ENCODE data around the gene ANXA4.
A peak's percentile ranks its signal among the peaks of the same experiment; 100 is the strongest.

Gene ANXA4

GRCh38 chr2:69741575-69742321 lies at the start of gene ANXA4:
Gene ANXA4, plus strand, starts transcription at chr2:69742134. Its CDS starts 39,432 bp downstream, at chr2:69781566.
- peak in 10 of 14 donors; percentile 14 to 57 (median 50) for DNase-seq

DNA sequence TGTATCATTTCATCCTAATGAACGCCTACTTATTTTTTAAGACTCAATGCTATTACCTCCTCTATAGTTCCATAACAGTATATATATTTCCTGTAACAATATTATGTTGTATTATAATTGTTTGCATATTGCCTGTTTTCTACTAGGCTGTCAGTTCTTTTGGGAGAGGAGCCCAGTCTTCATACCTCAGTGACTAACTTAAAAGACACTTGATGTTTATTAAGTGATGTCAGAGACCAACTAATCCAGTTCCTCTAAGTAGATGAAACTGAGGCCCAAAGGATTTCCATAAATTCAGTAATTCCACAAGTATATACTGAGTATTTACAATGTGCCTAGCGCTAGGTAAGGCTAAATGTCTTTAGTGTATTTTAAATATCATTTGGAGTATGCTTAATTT lies 49.5 kb upstream of the ANXA4 start:
- DNase-seq = no peak

GRCh38 chr2:69693059-69693774 lies 48.7 kb upstream of the ANXA4 start:
- no peak for DNase-seq

DNA sequence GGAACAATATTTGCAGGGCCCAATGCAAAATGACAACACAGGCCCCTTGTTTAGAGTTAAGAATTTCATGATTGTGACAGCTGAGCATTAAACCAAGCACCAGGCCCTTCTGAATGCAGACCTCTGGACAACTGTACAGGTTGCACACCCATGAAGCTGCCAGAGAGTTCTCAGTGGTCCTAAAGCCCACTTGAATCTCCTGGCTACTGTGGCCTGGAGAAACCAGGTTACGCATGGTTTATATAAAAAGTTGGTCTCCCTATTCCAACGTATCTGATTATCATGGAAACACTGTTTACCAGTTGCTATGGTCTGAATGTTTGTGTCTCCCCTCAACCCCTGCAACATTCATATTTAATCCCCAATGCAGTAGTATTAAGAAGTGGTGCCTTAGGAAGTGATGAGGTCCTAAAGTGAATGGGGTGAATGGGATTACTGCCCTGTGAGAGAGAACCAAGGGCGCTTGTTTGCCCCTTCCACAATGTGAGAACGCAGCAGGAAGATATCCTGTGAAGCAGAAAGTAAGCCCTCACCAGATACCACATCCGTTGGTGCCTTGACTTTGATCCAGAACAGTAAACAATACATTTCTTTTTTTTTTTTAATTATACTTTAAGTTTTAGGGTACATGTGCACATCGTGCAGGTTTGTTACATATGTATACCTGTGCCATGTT lies 48.0 kb upstream of the ANXA4 start:
- no peak for DNase-seq

- DNase-seq = no peak
Observed at GRCh38 chr2:69694894-69695849, 46.8 kb upstream of the ANXA4 start.

- no peak for DNase-seq
Observed at GRCh38 chr2:69695850-69696216, 46.1 kb upstream of the ANXA4 start.

GRCh38 chr2:69700381-69700780 lies 41.6 kb upstream of the ANXA4 start:
- DNase-seq = no peak

DNA sequence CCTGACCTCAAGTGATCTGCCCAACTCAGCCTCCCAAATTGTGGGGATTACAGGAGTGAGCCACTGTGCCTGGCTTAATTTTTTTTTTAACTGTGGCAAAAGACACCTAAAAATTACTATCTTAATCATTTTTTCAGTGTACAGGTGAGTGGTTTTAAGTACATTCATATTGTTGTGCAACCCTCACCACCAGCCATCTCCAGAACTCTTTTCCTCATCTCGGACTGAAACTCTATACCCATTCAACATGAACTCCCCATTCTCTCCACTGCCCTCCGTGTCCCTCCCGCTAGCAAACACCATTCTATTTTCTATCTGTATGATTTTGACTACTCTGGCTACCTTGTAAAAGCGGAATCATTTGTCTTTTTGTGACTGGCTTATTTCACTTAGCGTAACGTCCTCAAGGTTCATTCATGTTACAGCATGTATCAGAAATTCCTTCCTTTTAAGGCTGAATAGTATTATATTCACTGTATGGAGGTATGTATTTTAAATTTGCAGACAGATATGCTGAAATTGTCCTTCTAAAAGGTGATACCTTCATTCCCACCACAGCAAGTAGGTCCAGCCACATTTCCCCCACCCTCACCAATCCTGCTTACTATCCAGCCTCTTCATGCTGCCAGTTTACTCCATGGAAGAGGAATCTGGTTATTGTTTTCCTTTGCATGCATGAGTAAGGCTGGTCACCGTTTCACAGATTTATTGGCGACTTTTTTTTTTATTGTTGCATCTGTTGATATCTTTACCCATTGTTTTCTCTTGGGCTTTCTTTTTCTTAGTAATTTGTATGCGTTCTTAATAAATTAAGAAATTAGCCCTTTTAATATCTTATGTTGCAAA lies 40.6 kb upstream of the ANXA4 start:
- no peak for DNase-seq

- DNase-seq = no peak
Observed at GRCh38 chr2:69703189-69703588, 38.7 kb upstream of the ANXA4 start.

DNA sequence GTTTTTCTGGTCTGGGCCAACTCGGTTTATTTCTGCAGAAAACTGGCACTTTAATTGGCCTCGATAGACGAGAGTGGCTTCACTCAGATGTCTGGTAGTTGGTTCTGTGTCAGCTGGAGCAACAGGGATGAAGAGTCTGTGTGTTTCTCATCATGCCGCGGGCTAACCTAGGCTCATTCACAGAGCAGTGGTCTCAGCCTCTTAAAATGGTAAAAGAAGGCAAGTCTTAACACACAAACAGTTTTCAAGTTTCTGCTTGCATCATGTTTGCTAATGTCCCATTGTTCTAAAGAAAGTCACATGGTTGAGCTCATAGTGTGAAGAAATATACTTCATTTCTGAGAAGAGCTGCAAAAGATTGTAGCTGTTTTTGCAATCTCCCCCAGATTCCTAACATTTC lies 37.5 kb upstream of the ANXA4 start:
- DNase-seq = no peak

- DNase-seq = peak in 1 of 14 donors; percentile 3
Observed at GRCh38 chr2:69709290-69709689, 32.6 kb upstream of the ANXA4 start.

DNA sequence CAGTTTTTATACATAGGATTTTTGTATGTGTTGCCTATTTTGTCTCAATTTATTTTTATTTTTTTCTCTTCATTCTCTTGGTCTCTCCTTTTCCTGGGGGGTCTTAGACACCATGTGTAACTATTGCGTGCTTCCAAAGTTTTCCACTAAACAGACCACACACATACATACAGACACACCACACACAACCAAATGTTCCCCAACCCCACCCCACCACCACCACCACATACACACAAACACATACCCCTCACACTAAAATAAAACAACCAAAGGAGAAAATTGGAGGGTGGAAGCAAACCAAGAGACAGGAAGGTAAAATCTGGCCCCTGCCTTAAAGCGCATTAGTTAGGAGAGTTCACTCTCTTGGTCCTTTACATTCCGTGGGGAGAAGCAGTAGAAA lies 30.0 kb upstream of the ANXA4 start:
- no peak for DNase-seq

DNA sequence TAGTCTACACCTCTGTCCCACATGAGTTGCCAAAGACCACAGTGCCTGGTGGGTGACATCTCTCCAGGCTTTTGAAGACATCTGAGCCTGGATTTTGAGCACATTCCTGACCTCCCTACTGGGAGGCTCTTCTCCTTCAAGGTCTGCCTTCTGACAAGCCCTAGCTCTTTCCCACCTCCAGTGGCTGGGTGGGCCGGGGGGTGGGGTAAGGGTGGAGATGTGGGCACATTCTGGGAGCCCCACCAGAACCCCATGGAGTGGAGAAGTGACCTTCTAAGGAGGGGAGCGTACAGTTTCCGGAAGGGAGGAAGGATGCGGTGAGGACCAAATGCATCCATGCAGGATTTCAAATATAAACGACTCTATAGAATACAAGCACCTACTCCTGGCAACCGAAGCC lies 27.9 kb upstream of the ANXA4 start:
- DNase-seq = no peak

DNA sequence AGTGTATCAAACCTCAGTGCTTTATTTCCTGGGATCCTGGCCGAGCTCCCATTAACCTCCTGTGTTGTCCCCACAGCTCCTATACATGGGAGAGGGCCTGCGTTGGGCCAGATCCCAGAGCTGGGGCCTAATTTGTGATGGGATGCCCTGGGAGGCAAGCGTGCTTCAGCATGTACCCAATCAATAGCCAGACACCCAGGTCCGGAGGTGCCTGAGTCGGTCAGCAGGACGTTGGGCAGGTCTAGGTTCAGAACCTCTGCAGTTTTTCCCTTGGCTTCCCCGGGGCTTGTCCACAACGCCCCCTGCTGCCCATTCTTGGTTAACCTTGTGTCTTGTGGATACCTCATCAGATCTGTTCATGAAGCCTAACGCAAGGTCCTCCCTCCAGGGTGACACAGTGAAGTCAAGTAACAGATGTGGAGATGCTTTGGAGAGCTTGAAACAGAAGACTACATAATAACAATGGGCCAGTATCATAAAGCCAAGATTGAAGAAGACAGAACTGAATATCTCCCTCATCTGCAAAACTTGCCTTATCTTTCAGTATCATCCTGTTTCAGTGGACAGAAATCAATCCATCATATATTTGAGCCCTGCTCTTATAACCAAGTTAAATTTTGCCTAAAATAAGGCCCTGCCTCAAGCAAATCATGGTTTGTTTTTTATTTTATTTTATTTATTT lies 27.3 kb upstream of the ANXA4 start:
- peak in 12 of 14 donors; percentile 6 to 80 (median 57) for DNase-seq

DNA sequence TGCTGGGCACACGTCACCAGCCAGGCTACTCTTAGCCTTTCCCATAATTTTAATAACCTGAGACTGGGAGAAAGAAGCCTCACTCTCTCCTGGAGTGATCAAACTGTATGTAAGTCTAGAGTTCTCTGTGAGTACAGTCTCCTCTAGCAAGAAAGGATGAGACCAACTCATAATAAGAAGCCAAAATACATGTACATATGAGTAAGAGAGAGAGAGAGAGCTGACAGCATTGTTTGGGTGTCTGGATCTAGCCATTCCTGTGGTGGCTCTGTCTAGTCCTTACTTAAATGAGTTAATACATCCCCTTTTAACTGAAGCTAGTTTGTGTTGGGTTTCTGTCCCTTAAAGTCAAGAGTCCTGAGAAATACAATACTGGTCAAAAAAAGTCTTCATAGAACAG lies 26.0 kb upstream of the ANXA4 start:
- DNase-seq = no peak

DNA sequence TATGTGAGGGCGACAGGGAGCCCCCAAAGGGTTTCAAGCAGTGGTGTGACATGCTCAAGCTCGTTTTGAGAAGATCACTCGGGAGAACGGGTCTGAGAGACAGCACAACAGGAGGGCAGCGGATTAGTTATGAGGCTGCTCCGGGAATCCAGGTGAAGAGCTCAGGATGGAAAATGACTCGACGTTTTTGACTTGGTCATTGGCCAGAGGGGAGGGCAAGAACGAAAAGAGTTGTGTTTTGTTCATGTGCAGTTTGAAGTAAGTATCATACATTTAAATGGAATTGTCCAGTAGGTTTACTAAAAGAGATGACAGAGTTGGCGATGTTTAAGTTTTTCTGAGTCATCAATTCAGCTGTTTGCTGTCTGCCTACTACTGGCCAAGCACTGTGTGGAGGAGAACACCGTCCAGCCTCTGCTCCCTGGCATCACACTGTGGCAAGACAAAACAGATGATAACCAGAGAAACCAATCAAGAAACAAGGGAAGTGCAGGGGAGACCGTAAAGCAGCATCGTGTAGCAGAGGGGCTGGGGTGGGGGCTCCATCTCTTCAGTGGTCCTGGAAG lies 25.3 kb upstream of the ANXA4 start:
- DNase-seq = no peak

GRCh38 chr2:69717186-69717585 lies 24.7 kb upstream of the ANXA4 start:
- no peak for DNase-seq

DNA sequence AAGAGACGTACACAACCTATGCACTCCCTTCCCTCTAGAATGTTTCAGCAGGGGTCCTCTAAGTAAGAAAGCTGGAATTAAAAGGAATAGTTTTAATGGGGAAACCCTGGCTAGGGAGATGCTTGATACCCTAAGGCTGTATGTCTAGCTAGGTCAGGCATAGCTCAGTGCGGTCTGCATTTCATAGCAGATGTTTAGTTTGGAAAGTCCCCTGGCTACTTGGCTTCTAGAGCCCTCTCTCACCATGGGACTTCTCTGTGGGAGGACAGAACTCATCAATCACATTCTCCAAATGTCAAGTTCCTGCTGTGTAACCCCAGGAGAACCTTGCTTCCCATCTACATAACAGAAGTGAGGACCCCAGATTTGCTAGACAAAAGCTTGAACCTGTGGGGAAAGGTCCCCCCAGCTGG lies 24.1 kb upstream of the ANXA4 start:
- no peak for DNase-seq

DNA sequence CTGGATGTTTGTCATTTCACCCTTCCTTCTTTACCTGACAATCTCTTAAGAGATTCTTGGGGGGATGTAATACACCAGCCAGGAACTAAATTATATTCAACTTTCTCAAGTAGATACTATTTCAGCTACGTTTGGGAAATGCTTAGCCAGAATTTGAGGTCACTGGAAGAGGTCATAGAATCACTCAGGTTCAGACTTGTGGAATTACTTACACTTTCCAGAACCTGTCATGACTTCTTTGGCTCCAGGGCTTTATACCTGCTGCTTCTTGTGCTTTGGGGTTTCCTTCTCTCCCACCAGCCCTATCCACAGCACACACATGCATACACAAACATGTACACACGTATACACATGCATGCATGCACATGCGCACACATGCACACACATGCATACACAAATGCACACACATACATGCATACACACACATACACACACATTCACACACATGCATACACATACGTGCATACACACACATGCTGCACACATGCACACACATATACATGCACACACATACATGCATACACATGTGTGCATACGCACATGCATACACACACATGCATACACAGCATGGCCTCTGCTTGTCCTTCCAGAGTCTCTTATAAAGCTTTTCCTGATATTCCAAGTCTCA lies 23.5 kb upstream of the ANXA4 start:
- no peak for DNase-seq

- DNase-seq = no peak
Observed at GRCh38 chr2:69720404-69720803, 21.5 kb upstream of the ANXA4 start.
